Vagina (tissue), 2 donors: ENCODE data around the gene SATB1. TPM values are rescaled to one million over a fixed set of nuclear protein-coding genes. Genes with fewer than 3 reads are reported as not detected.
"Not testable (repeated sequence)": the region's sequence is repeated elsewhere in the genome, so short reads cannot be mapped to it uniquely, and the experiment has no call there.

ENCODE experiments used
- DNase-seq, 2 donors: peaks; one replicate each; pipeline ENCODE4 v3.0.0-alpha.2; 2017; ENCODE audit errors: extremely low spot score in 2 of 2
- H3K27ac ChIP-seq: fragments of 200-600 bp; sonication (generic); one replicate; pipeline ENCODE4 v1.5.1; 2019
- H3K27me3 ChIP-seq: fragments of 200-600 bp; sonication (generic); one replicate; pipeline ENCODE4 v1.5.1; 2019
- H3K36me3 ChIP-seq, 2 donors: fragments of 200-600 bp; sonication (generic); one replicate each; pipeline ENCODE4 v1.5.1; 2017 to 2019
- H3K4me1 ChIP-seq: fragments of 200-600 bp; sonication (generic); one replicate; pipeline ENCODE4 v1.5.1; 2019
- H3K4me3 ChIP-seq, 2 donors: fragments of 200-600 bp; sonication (generic); 1 replicate in 1 of 2; 2 replicates in 1 of 2; pipeline ENCODE4 v1.5.1; 2016 to 2019
- H3K9me3 ChIP-seq: fragments of 200-600 bp; sonication (generic); one replicate; pipeline ENCODE4 v1.5.1; 2019
- POLR2A ChIP-seq, 2 donors: fragments of 450-650 bp; IDR thresholded peaks; one replicate each; pipeline ENCODE4 v1.6.1; 2017; ENCODE audit warnings: antibody characterized with exemption in 2 of 2, mild to moderate bottlenecking in 2 of 2, moderate library complexity in 2 of 2
- POLR2AphosphoS5 ChIP-seq, 2 donors: sonication (generic); formaldehyde crosslinking; IDR thresholded peaks; one replicate each; pipeline ENCODE4 v1.9.0; 2017; ENCODE audit warnings: antibody characterized with exemption in 2 of 2, mild to moderate bottlenecking in 2 of 2, low read depth in 1 of 2; ENCODE audit not compliant: insufficient read depth in 1 of 2
- intact Hi-C: fragments of 100-400 bp; cut with DNase I; formaldehyde crosslinking; loops from one replicate; pipeline ENCODE4 v1.15.1; 2023
- total RNA-seq: library from RNA; depleted of rRNA; stranded (reverse); fragments of >200 nt; gene quantifications from one replicate; pipeline ENCODE4 v1.2.3, GENCODE V29; 2016
- TF ChIP-seq, protein P1 (sequence below), 3 experiments: fragments of 450-650 bp in 2 of 3; fragments of 200-600 bp in 1 of 3; sonication (generic) in 1 of 3; IDR thresholded peaks; one replicate each; pipeline ENCODE4 v1.5.1; 2017 to 2019; ENCODE audit warnings: antibody characterized with exemption in 3 of 3, mild to moderate bottlenecking in 2 of 3, moderate library complexity in 2 of 3

SATB1 gene
- total RNA-seq, 1 donor from 2014 or later: 51.3 TPM

DNA sequence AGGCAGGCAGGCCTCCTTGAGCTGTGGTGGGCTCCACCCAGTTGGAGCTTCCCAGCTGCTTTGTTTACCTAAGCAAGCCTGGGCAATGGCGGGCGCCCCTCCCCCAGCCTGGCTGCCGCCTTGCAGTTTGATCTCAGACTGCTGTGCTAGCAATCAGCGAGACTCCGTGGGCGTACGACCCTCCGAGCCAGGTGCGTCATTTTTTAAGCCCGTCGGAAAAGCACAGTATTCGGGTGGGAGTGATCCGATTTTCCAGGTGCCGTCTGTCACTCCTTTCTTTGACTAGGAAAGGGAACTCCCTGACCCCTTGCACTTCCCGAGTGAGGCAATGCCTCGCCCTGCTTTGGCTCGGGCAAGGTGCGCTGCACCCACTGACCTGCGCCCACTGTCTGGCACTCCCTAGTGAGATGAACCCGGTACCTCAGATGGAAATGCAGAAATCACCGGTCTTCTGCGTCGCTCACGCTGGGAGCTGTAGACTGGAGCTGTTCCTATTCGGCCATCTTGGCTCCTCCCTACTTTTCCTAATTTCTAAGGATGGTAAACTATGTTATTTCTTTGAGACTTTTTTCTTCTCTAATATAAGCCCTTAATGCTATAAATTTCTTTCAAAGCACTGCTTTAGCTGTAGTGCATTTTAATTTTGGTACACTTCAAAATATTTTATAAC, 94.2 kb downstream of the SATB1 start:
- H3K27ac ChIP-seq, H3K9me3 ChIP-seq, H3K36me3 ChIP-seq, H3K27me3 ChIP-seq, DNase-seq, H3K4me1 ChIP-seq, intact Hi-C loops: not testable (repeated sequence)
- peak overlapping the region in 1 of 2 donors; percentile 31 for H3K4me3 ChIP-seq
- peak in 1 of 2 donors; percentile 12 for TF ChIP-seq POLR2AphosphoS5 (IDR thresholded peaks at IDR 0.05; ENCODE audit: insufficient read depth in 1 of 2, low read depth in 1 of 2)

DNA sequence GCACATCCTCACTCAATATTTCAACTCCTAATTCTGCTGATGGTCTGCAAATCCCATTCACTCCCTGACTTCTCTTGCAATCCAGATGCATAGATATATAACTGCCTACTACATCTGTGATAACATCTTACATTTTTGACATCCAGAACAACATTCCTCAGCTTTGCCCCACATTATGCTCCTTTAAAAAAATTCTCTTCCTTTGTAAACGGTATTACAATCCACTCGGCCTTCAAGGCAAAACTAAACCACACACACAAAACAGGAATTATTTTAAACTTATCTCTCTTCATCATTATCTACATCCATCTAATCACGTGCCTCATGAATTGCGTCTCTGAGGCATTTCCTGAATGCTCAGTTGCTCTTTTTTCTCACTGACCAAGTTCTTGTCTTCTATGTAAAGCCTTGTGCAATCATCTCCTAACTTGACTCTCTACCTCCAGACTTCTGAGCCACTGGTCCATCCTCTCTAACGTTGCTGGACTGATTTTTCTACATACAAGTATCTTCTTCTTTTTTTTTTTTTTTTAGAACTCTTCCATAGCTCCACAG, 117.0 kb downstream of the SATB1 start:
- Histone ChIP-seq H3K27ac (no peak overlapping the region), H3K9me3 (no peaks in the 10 kb centered on the region), H3K4me3 (no peak overlapping the region), H3K36me3 (no peaks in the 10 kb centered on the region), H3K4me1 (no peaks in the 10 kb centered on the region), H3K27me3 (no peaks in the 10 kb centered on the region)
- TF ChIP-seq, protein P1, sequence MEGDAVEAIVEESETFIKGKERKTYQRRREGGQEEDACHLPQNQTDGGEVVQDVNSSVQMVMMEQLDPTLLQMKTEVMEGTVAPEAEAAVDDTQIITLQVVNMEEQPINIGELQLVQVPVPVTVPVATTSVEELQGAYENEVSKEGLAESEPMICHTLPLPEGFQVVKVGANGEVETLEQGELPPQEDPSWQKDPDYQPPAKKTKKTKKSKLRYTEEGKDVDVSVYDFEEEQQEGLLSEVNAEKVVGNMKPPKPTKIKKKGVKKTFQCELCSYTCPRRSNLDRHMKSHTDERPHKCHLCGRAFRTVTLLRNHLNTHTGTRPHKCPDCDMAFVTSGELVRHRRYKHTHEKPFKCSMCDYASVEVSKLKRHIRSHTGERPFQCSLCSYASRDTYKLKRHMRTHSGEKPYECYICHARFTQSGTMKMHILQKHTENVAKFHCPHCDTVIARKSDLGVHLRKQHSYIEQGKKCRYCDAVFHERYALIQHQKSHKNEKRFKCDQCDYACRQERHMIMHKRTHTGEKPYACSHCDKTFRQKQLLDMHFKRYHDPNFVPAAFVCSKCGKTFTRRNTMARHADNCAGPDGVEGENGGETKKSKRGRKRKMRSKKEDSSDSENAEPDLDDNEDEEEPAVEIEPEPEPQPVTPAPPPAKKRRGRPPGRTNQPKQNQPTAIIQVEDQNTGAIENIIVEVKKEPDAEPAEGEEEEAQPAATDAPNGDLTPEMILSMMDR (IDR thresholded peaks at IDR 0.05): no peak
- TF ChIP-seq POLR2A (IDR thresholded peaks at IDR 0.05): no peak
- TF ChIP-seq POLR2AphosphoS5 (IDR thresholded peaks at IDR 0.05; ENCODE audit: insufficient read depth in 1 of 2, low read depth in 1 of 2): no peak
- no peak for DNase-seq
- intact Hi-C loops: no loop called here

DNA sequence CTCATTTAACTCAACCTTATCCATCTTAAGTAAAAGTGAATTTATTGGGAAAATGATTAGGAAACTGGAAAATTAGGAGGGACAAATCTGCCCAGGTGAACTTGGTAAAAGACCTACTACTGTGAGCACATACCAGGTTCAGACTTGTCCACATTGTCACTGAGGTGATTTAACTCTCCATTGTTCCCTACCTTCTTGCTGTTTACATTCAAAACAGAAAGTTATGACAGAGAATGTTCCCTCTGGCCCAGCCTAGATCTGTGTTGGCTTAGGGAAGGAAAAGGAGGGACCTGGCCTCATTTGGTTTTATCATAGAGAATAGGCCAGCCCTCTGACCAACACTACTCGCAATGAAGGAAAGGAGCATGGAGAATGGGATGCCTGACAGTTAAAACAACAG, 117.6 kb downstream of the SATB1 start:
- no peak for DNase-seq
- no peaks in the 10 kb centered on the region for H3K9me3 ChIP-seq
- TF ChIP-seq, protein P1 (IDR thresholded peaks at IDR 0.05): no peak
- TF ChIP-seq POLR2A (IDR thresholded peaks at IDR 0.05): no peak
- TF ChIP-seq POLR2AphosphoS5 (IDR thresholded peaks at IDR 0.05; ENCODE audit: insufficient read depth in 1 of 2, low read depth in 1 of 2): no peak
- no peaks in the 10 kb centered on the region for H3K27me3 ChIP-seq
- no peak overlapping the region for H3K4me3 ChIP-seq
- H3K36me3 ChIP-seq: no peaks in the 10 kb centered on the region
- H3K4me1 ChIP-seq: no peaks in the 10 kb centered on the region
- intact Hi-C loops: no loop called here
- no peak overlapping the region for H3K27ac ChIP-seq

DNA sequence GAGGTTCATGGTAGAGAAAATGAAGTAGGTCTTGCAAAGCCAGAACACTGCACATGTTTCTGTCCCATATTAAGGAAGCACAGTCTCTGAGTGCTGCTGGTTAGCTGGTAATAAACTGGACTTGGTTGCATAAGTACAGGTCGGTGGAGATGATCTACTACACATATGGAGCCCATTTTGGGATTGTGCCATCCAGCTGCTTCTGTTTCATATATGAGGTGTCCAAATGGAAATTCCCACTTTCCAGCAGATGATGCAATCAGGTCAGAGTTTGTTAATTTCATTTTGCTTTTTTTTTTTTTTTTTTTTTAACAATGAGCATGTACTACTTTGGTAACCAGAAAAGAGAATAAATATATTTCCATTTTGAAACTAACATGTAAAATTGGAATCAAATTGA, 122.6 kb downstream of the SATB1 start:
- Histone ChIP-seq H3K36me3 (no peaks in the 10 kb centered on the region), H3K4me3 (no peak overlapping the region), H3K27ac (no peak overlapping the region), H3K4me1 (no peaks in the 10 kb centered on the region), H3K9me3 (no peaks in the 10 kb centered on the region), H3K27me3 (no peaks in the 10 kb centered on the region)
- DNase-seq: no peak
- intact Hi-C loops: no loop called here
- TF ChIP-seq POLR2A (IDR thresholded peaks at IDR 0.05) (no peak), POLR2AphosphoS5 (IDR thresholded peaks at IDR 0.05; ENCODE audit: insufficient read depth in 1 of 2, low read depth in 1 of 2) (no peak)
- TF ChIP-seq, protein P1 (IDR thresholded peaks at IDR 0.05): no peak

DNA sequence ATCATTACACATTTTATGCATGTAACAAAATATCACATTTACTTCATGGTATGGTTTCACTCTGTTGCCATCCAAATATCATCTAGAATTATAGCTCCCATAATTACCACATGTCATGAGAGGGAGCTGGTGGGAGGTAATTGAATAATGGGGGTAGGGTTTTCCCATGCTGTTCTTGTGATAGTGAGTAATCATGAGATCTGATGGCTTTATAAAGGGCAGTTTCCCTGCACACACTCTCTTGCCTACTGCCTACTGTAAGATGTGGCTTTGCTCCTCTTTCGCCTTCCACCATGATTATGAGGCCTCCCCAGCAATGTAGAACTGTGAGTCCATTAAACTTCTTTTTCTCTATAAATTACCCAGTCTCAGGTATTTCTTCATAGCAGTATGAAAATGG, 123.4 kb downstream of the SATB1 start:
- DNase-seq: no peak
- Histone ChIP-seq H3K27me3 (no peaks in the 10 kb centered on the region), H3K9me3 (no peaks in the 10 kb centered on the region), H3K27ac (no peak overlapping the region), H3K4me3 (no peak overlapping the region), H3K4me1 (no peaks in the 10 kb centered on the region), H3K36me3 (no peaks in the 10 kb centered on the region)
- intact Hi-C loops: no loop called here
- TF ChIP-seq POLR2AphosphoS5 (IDR thresholded peaks at IDR 0.05; ENCODE audit: insufficient read depth in 1 of 2, low read depth in 1 of 2): no peak
- TF ChIP-seq, protein P1 (IDR thresholded peaks at IDR 0.05): no peak
- no peak for TF ChIP-seq POLR2A (IDR thresholded peaks at IDR 0.05)
